Measurements from ENCODE around the gene PAIP2.
A peak's percentile ranks its signal among the peaks of the same experiment; 100 is the strongest.

Gene PAIP2

GRCh38 chr5:139394123-139394653 lies 52.5 kb downstream of the PAIP2 start:
- no peaks in the 10 kb centered on the region for H3K36me3 ChIP-seq (ENCODE audit: control insufficient read depth, insufficient read depth, low read length)
- no peak overlapping the region for H3K27ac ChIP-seq (ENCODE audit: low read depth, low read length)
- peaks cover 7% of the 10 kb centered on the region; the same call in 1 of the 2 replicates for H3K4me1 ChIP-seq (ENCODE audit: control insufficient read depth, insufficient read depth, low read length)

DNA sequence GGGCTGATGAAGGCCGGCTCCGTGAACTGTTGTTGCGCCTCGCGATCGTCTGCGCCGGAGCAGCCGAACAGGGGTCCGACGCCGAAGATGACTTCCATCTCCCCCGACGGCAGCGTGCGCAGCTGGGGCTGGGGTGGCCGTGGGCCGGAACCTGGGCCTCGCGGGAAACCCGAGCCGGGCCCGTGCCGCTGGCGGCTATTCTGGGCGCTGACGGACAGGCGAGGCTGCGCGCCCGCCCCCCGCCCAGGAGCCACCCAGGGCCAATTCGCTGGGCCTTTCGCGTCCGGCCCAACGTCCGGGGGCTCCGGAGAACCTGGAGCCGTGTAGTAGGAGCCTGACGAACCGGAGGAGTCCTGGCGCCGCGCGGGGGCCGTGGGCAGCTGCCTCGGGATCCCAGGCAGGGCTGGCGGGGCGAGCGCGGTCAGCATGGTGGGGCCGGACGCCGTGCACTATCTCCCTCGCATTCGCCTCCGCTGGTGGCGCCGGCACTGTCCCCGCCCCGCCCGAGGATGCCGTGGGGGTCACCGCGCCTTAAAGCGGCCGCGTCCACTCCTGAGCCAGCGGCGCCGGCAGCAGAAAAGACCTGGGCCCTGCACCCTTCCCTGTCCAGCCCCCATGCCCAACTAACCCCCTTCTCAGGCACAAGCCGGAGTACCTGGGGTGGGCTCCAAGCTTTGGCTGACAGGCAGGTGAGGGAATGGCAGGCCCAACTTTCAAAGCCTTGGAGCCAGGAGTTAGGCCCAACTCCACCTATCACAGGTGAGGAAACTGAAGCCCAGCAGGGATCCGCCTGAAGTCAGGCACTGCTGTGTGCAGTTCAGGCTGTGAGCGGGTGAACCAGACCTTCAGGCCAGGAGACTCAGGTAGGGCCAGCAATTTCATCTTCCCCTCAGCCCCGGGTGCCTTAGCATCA lies 53.3 kb downstream of the PAIP2 start, which contains the start of gene PROB1:
Gene PROB1 (minus strand): TSS at position 451 of the 913 bp plus-strand sequence. CDS start 23 bp downstream, at position 428.
- Histone ChIP-seq H3K27ac (ENCODE audit: low read depth, low read length) (no peak within 1 kb of the TSS), H3K27me3 (ENCODE audit: control insufficient read depth, insufficient read depth, low read length) (peaks cover 27% of the 10 kb centered on the region), H3K9me3 (ENCODE audit: control insufficient read depth, insufficient read depth, low read length) (no peaks in the 10 kb centered on the region), H3K4me3 (ENCODE audit: low read depth, low read length) (peak within 1 kb of the TSS; percentile 63), H3K36me3 (ENCODE audit: control insufficient read depth, insufficient read depth, low read length) (peaks cover 6% of the 10 kb centered on the region; the same call in 1 of the 2 replicates), H3K4me1 (ENCODE audit: control insufficient read depth, insufficient read depth, low read length) (peaks cover 7% of the 10 kb centered on the region; the same call in 1 of the 2 replicates), H3K9ac (ENCODE audit: low read depth, low read length) (0 out of 2 replicates have a peak within 1 kb of the TSS, but pooled peaks have one; percentile 20)

More at GRCh38 chr5:139394123-139394653, 52.5 kb downstream of the PAIP2 start:
- 0 out of 2 replicates have a peak overlapping the region, but pooled peaks have one; percentile 20 for H3K9ac ChIP-seq (ENCODE audit: low read depth, low read length)
- peaks cover 27% of the 10 kb centered on the region for H3K27me3 ChIP-seq (ENCODE audit: control insufficient read depth, insufficient read depth, low read length)
- no peaks in the 10 kb centered on the region for H3K9me3 ChIP-seq (ENCODE audit: control insufficient read depth, insufficient read depth, low read length)
- peak overlapping the region; percentile 63 for H3K4me3 ChIP-seq (ENCODE audit: low read depth, low read length)

- no peak overlapping the region for H3K27ac ChIP-seq (ENCODE audit: low read depth, low read length)
Observed at GRCh38 chr5:139395844-139396640, 54.4 kb downstream of the PAIP2 start.

GRCh38 chr5:139396691-139397090 lies 55.0 kb downstream of the PAIP2 start:
- Histone ChIP-seq H3K4me1 (ENCODE audit: control insufficient read depth, insufficient read depth, low read length) (peaks cover 4% of the 10 kb centered on the region; the same call in 1 of the 2 replicates), H3K4me3 (ENCODE audit: low read depth, low read length) (no peak overlapping the region), H3K9me3 (ENCODE audit: control insufficient read depth, insufficient read depth, low read length) (no peaks in the 10 kb centered on the region), H3K27me3 (ENCODE audit: control insufficient read depth, insufficient read depth, low read length) (peaks cover 27% of the 10 kb centered on the region), H3K9ac (ENCODE audit: low read depth, low read length) (no peak overlapping the region), H3K36me3 (ENCODE audit: control insufficient read depth, insufficient read depth, low read length) (peaks cover 13% of the 10 kb centered on the region; the same call in 1 of the 2 replicates), H3K27ac (ENCODE audit: low read depth, low read length) (no peak overlapping the region)

More at GRCh38 chr5:139395844-139396640, 54.4 kb downstream of the PAIP2 start:
- Histone ChIP-seq H3K36me3 (ENCODE audit: control insufficient read depth, insufficient read depth, low read length) (peaks cover 7% of the 10 kb centered on the region; the same call in 1 of the 2 replicates), H3K9ac (ENCODE audit: low read depth, low read length) (no peak overlapping the region), H3K4me3 (ENCODE audit: low read depth, low read length) (no peak overlapping the region), H3K9me3 (ENCODE audit: control insufficient read depth, insufficient read depth, low read length) (no peaks in the 10 kb centered on the region), H3K4me1 (ENCODE audit: control insufficient read depth, insufficient read depth, low read length) (peaks cover 7% of the 10 kb centered on the region; the same call in 1 of the 2 replicates), H3K27me3 (ENCODE audit: control insufficient read depth, insufficient read depth, low read length) (peaks cover 27% of the 10 kb centered on the region)

DNA sequence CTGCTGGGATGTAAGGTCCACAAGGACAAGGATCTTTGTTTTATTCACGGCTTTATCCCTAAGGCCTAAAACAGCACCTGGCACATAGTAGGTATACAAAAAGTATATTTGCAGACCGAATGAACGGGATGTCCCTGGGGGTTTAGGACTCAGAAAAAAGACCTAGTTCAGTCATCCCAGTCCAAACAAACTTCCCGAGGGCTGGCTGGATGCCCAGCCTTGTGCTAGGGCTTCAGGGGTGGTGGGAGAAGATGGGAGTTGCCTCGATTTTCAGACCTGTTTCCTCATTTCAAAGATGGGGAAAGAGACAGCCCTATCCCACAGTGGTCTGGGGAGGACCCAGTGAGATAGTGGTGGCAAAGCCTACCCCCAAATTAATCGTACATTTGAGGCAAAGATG lies 56.3 kb downstream of the PAIP2 start:
- no peak overlapping the region for H3K9ac ChIP-seq (ENCODE audit: low read depth, low read length)
- peaks cover 13% of the 10 kb centered on the region; the same call in 1 of the 2 replicates for H3K36me3 ChIP-seq (ENCODE audit: control insufficient read depth, insufficient read depth, low read length)
- H3K4me3 ChIP-seq (ENCODE audit: low read depth, low read length): no peak overlapping the region
- H3K4me1 ChIP-seq (ENCODE audit: control insufficient read depth, insufficient read depth, low read length): 0 out of 2 replicates have a peak, but pooled peaks cover 4% of the 10 kb centered on the region
- H3K27me3 ChIP-seq (ENCODE audit: control insufficient read depth, insufficient read depth, low read length): peaks cover 25% of the 10 kb centered on the region
- H3K9me3 ChIP-seq (ENCODE audit: control insufficient read depth, insufficient read depth, low read length): no peaks in the 10 kb centered on the region
- H3K27ac ChIP-seq (ENCODE audit: low read depth, low read length): no peak overlapping the region

GRCh38 chr5:139399501-139400121 lies 58.0 kb downstream of the PAIP2 start:
- Histone ChIP-seq H3K9ac (ENCODE audit: low read depth, low read length) (no peak overlapping the region), H3K27ac (ENCODE audit: low read depth, low read length) (no peak overlapping the region), H3K36me3 (ENCODE audit: control insufficient read depth, insufficient read depth, low read length) (peaks cover 13% of the 10 kb centered on the region; the same call in 1 of the 2 replicates), H3K9me3 (ENCODE audit: control insufficient read depth, insufficient read depth, low read length) (no peaks in the 10 kb centered on the region), H3K27me3 (ENCODE audit: control insufficient read depth, insufficient read depth, low read length) (peaks cover 8% of the 10 kb centered on the region), H3K4me3 (ENCODE audit: low read depth, low read length) (no peak overlapping the region), H3K4me1 (ENCODE audit: control insufficient read depth, insufficient read depth, low read length) (peaks cover 14% of the 10 kb centered on the region; the same call in 1 of the 2 replicates)

- Histone ChIP-seq H3K27me3 (ENCODE audit: control insufficient read depth, insufficient read depth, low read length) (no peaks in the 10 kb centered on the region), H3K4me1 (ENCODE audit: control insufficient read depth, insufficient read depth, low read length) (peaks cover 11% of the 10 kb centered on the region; the same call in 1 of the 2 replicates), H3K9me3 (ENCODE audit: control insufficient read depth, insufficient read depth, low read length) (no peaks in the 10 kb centered on the region), H3K9ac (ENCODE audit: low read depth, low read length) (no peak overlapping the region), H3K27ac (ENCODE audit: low read depth, low read length) (no peak overlapping the region), H3K36me3 (ENCODE audit: control insufficient read depth, insufficient read depth, low read length) (peaks cover 13% of the 10 kb centered on the region; the same call in 1 of the 2 replicates), H3K4me3 (ENCODE audit: low read depth, low read length) (no peak overlapping the region)
Observed at GRCh38 chr5:139401546-139401945, 59.9 kb downstream of the PAIP2 start.

DNA sequence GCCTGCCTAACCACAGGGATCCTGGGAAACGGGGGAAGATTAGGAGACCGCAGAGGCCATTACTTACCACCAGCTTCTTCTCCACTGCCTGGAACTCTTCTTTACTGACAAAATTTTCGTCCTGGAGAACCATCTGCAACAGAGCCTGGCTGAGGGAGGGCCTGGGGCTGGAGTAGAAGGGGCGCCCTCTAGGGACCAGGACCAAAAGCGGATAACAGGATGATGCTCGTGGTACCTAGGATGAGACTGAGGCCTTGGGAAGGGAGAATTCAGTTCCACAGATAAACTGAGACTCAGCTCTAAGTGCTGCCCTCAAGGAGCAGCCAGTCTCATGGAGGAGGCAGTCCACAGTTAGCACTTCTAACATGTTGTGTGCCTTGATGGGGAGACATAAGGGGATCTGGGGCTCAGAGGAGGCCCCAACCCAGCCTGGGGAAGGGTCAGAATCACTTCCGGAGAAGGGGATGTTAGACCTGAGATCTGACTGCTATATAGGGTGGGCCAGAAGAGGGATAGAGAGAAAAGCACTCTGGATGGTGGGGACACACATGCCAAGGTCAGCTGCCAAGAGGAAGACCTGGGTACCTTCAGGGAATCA lies 61.0 kb downstream of the PAIP2 start:
- Histone ChIP-seq H3K4me3 (ENCODE audit: low read depth, low read length) (no peak overlapping the region), H3K9me3 (ENCODE audit: control insufficient read depth, insufficient read depth, low read length) (no peaks in the 10 kb centered on the region), H3K36me3 (ENCODE audit: control insufficient read depth, insufficient read depth, low read length) (peaks cover 13% of the 10 kb centered on the region; the same call in 1 of the 2 replicates), H3K4me1 (ENCODE audit: control insufficient read depth, insufficient read depth, low read length) (peaks cover 11% of the 10 kb centered on the region; the same call in 1 of the 2 replicates), H3K27ac (ENCODE audit: low read depth, low read length) (no peak overlapping the region), H3K27me3 (ENCODE audit: control insufficient read depth, insufficient read depth, low read length) (no peaks in the 10 kb centered on the region), H3K9ac (ENCODE audit: low read depth, low read length) (no peak overlapping the region)

DNA sequence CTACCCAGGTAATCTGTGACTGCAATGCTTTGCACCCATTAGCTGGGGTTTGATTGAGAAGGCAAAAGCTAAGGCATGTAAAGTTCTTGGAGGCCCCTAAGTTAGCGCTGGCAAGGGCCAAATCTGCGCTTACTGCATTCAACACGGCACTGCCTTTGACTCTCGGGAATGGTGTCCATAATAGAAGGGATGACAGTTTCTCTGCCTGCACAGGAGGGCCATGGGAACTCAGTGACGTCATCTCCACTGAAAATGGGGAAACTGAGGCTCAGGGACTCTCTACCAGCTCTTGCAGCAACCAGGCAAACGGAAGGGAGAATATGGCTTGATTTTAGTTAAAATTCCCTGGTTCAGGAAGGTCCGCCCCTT lies 61.7 kb downstream of the PAIP2 start:
- peak overlapping the region; percentile 76 for H3K4me3 ChIP-seq (ENCODE audit: low read depth, low read length)
- peaks cover 11% of the 10 kb centered on the region; the same call in 1 of the 2 replicates for H3K4me1 ChIP-seq (ENCODE audit: control insufficient read depth, insufficient read depth, low read length)
- peaks cover 13% of the 10 kb centered on the region; the same call in 1 of the 2 replicates for H3K36me3 ChIP-seq (ENCODE audit: control insufficient read depth, insufficient read depth, low read length)
- H3K9me3 ChIP-seq (ENCODE audit: control insufficient read depth, insufficient read depth, low read length): no peaks in the 10 kb centered on the region
- H3K9ac ChIP-seq (ENCODE audit: low read depth, low read length): peak overlapping the region; percentile 83
- no peaks in the 10 kb centered on the region for H3K27me3 ChIP-seq (ENCODE audit: control insufficient read depth, insufficient read depth, low read length)
- H3K27ac ChIP-seq (ENCODE audit: low read depth, low read length): peak overlapping the region; percentile 99

Measured in HUES48 (cell line).